Lung (tissue), 12 donors: ENCODE measurements around the gene GAN. TPM values are rescaled to one million over a fixed set of nuclear protein-coding genes. Genes with fewer than 3 reads are reported as not detected.
A peak's percentile ranks its signal among the peaks of the same experiment; 100 is the strongest.

Experiments
- ATAC-seq: fragments of 200-7000 bp; cut with Tn5 transposase; one replicate; pipeline ENCODE4 v1.9.1; 2020; ENCODE audit warnings: moderate number of reproducible peaks; ENCODE audit not compliant: insufficient read depth, low FRiP score
- DNase-seq, 3 donors: peaks; one replicate each; pipeline ENCODE4 v3.0.0-alpha.2; 2013 to 2017
- H3K27ac ChIP-seq, 2 donors: one replicate each; pipeline ENCODE4 v1.5.1; 2013; ENCODE audit warnings: mild to moderate bottlenecking in 2 of 2, moderate library complexity in 2 of 2, control low read depth in 1 of 2, inconsistent platforms in 1 of 2, low read depth in 1 of 2, low read length in 1 of 2
- H3K27me3 ChIP-seq, 3 donors: one replicate each; pipeline ENCODE4 v1.5.1; 2013; ENCODE audit warnings: low read length in 2 of 3; ENCODE audit not compliant: control insufficient read depth in 3 of 3, insufficient read depth in 3 of 3
- H3K36me3 ChIP-seq, 4 donors: one replicate each; pipeline ENCODE4 v1.5.1; 2013; ENCODE audit warnings: low read length in 4 of 4, mild to moderate bottlenecking in 1 of 4, moderate library complexity in 1 of 4; ENCODE audit not compliant: control insufficient read depth in 4 of 4, insufficient read depth in 4 of 4
- H3K4me1 ChIP-seq, 5 donors: one replicate each; pipeline ENCODE4 v1.5.1; 2013; ENCODE audit warnings: low read length in 5 of 5, mild to moderate bottlenecking in 2 of 5, moderate library complexity in 1 of 5; ENCODE audit not compliant: control insufficient read depth in 5 of 5, insufficient read depth in 5 of 5
- H3K4me3 ChIP-seq: one replicate; pipeline ENCODE4 v1.5.1; 2013; ENCODE audit warnings: mild to moderate bottlenecking, control low read depth, moderate library complexity
- H3K9ac ChIP-seq, 2 donors: one replicate each; pipeline ENCODE4 v1.5.1; 2013; ENCODE audit warnings: low read length in 2 of 2, control low read depth in 1 of 2; ENCODE audit not compliant: insufficient read depth in 1 of 2
- H3K9me3 ChIP-seq, 4 donors: one replicate each; pipeline ENCODE4 v1.5.1; 2013; ENCODE audit warnings: low read length in 3 of 4, mild to moderate bottlenecking in 1 of 4, moderate library complexity in 1 of 4; ENCODE audit not compliant: control insufficient read depth in 4 of 4, insufficient read depth in 3 of 4
- CTCF ChIP-seq: IDR thresholded peaks from 2 replicates; pipeline ENCODE4 v1.5.1; 2012; ENCODE audit warnings: mild to moderate bottlenecking; ENCODE audit errors: control extremely low read depth, extremely low read depth
- WGBS, 2 donors: extraction: QIAGEN DNeasy Blood & Tissue Kit; methylation state at CpG; one replicate each; pipeline ENCODE4 v1.1.7; 2013; 5-methylcytosine and 5-hydroxymethylcytosine counted together
- polyA plus RNA-seq, 2 donors: library from polyadenylated mRNA; stranded (reverse); fragments of 200-250 nt; gene quantifications; one replicate each; pipeline ENCODE4 v1.2.1, GENCODE V29; 2013
- total RNA-seq, 2 donors: library from RNA; depleted of rRNA in 1 of 2; stranded (reverse); fragments of >200 nt in 1 of 2; gene quantifications; one replicate each; pipeline ENCODE4 v1.2.1, GENCODE V29; 2014 to 2021
- donor health status: control.
- donor health status: control.
- donor health status: Bipolar disorder and iron deficiency.
- donor health status: healthy.
- donor health status: DM: yes; HTN: yes; CAD: no.

GAN gene
- total and polyA plus RNA-seq, 4 donors: 0.76 to 9.0 (median 4.4) TPM

GRCh38 chr16:81371106-81371505, 56.3 kb downstream of the GAN start:
- WGBS, 2 donors: 84 to 93% methylated on average over 1 of the region's 1 CpG
- DNase-seq: no peak
- peaks cover 2 to 18% (median 6%) of the 10 kb centered on the region in 4 donors for H3K36me3 ChIP-seq
- H3K27ac ChIP-seq: no peak overlapping the region
- no peak overlapping the region for H3K4me3 ChIP-seq
- H3K9me3 ChIP-seq: no peaks in the 10 kb centered on the region
- no peak overlapping the region for H3K9ac ChIP-seq
- H3K27me3 ChIP-seq: no peaks in the 10 kb centered on the region
- H3K4me1 ChIP-seq: no peaks in the 10 kb centered on the region
- TF ChIP-seq CTCF: no peak
- no peak for ATAC-seq

- H3K9ac ChIP-seq: no peak overlapping the region
- DNase-seq (peak in 1 of 3 donors; percentile 8), ATAC-seq (no peak)
- H3K4me3 ChIP-seq: no peak overlapping the region
- H3K27ac ChIP-seq: no peak overlapping the region
- WGBS, 2 donors: 17 to 36% methylated on average over 3 of the region's 3 CpGs
- no peaks in the 10 kb centered on the region for H3K9me3 ChIP-seq
- no peaks in the 10 kb centered on the region for H3K27me3 ChIP-seq
- H3K36me3 ChIP-seq: peaks cover 6 to 16% (median 10%) of the 10 kb centered on the region in 4 donors
- no peak for TF ChIP-seq CTCF
- H3K4me1 ChIP-seq: no peaks in the 10 kb centered on the region
Observed at GRCh38 chr16:81374550-81374949, 59.8 kb downstream of the GAN start.

- Histone ChIP-seq H3K4me1 (no peaks in the 10 kb centered on the region), H3K9me3 (no peaks in the 10 kb centered on the region), H3K27me3 (no peaks in the 10 kb centered on the region), H3K4me3 (no peak overlapping the region), H3K27ac (no peak overlapping the region), H3K9ac (no peak overlapping the region), H3K36me3 (peaks cover 8 to 15% (median 9%) of the 10 kb centered on the region in 4 donors)
- no peak for DNase-seq
- TF ChIP-seq CTCF: no peak
- no peak for ATAC-seq
- WGBS, 2 donors: 75% methylated on average over 7 of the region's 7 CpGs
Observed at GRCh38 chr16:81376880-81377279, 62.1 kb downstream of the GAN start.

- H3K9ac ChIP-seq: no peak overlapping the region
- no peaks in the 10 kb centered on the region for H3K27me3 ChIP-seq
- peaks cover 3 to 15% (median 9%) of the 10 kb centered on the region in 4 donors for H3K36me3 ChIP-seq
- no peak overlapping the region for H3K27ac ChIP-seq
- H3K4me3 ChIP-seq: no peak overlapping the region
- H3K9me3 ChIP-seq: no peaks in the 10 kb centered on the region
- TF ChIP-seq CTCF: no peak
- DNase-seq (no peak), ATAC-seq (no peak)
- H3K4me1 ChIP-seq: no peaks in the 10 kb centered on the region
- 95 to 97% methylated on average over 4 of the region's 4 CpGs for WGBS, 2 donors
Observed at GRCh38 chr16:81378049-81378448, 63.3 kb downstream of the GAN start.
